NOMO-1 (cell line): Measurements from ENCODE around the gene PPA2.
A peak's percentile ranks its signal among the peaks of the same experiment; 100 is the strongest.

Source experiments
- DNase-seq, 2 experiments: peaks; one replicate each; lab custom pipeline; 2025; ENCODE audit not compliant: unreplicated experiment in 2 of 2; lab: John Stamatoyannopoulos, UW

The PPA2 gene

GRCh38 chr4:105400901-105401677 lies 72.8 kb downstream of the PPA2 start:
- no peak for DNase-seq

DNA sequence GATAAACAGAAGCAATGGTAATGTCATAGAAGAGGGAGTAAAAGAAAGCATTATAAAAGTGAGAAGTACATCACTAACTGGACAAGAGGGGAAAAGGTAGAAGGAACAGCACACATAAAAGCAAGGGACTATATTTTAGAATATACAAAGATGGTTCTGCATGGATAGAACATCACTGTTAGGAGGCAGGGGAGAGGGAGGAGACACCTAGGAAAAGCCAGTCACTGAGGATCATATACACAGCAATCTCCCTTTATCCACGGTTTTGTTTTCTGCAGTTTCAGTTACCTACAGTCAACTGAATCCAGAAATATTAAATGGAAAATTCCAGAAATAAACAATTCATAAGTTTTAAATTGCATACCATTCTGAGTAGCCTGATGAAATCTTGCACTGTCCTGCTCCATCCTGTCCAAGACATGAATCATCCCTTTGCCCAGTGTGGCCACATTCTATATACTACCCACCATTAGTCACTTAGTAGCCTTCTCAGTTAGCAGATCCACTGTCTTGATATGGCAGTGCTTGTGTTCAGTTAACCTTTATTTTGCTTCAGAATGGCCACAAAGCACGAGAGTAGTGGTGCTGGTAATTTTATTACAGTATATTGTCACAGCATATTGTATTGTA lies 74.2 kb downstream of the PPA2 start:
- DNase-seq: no peak

DNA sequence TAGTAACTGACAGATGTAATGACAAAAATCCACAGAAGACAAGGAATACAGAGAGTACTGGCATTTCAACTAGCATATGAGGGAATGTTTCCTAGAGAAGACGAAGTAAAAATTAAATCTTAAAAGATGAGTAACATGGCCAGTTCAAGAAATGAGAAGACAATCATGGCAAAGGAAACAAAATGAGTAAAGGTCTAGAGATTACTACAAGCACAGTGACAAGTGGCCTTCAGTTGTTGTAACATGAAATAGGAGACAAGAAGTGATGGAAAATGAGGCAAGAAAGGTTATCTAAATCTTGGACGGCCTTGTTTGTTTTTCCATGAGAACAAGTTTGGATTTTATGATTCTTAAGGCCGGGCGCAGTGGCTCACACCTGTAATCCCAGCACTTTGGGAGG lies 81.0 kb downstream of the PPA2 start:
- DNase-seq: no peak

- DNase-seq: no peak
Measured at GRCh38 chr4:105389167-105389566, 84.7 kb downstream of the PPA2 start.

- no peak for DNase-seq
Measured at GRCh38 chr4:105387466-105387865, 86.4 kb downstream of the PPA2 start.

GRCh38 chr4:105386012-105386411 lies 87.8 kb downstream of the PPA2 start:
- no peak for DNase-seq

DNA sequence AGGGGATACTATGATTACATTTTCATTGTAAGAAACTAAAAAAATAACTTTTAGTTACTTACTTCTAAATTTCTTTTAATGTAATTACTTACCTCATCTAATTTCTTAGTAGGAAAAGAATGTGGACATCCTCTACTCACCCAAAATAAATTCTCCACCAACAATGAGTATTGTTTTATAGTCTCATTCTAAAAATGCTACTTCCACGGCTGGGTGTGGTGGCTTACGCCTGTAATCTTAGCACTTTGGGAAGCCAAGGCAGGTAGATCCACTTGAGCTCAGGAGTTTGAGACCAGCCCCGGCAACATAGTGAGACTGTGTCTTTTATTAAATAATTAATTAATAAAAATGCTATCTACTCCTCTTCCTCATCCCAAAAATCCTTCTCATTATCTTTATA lies 99.8 kb downstream of the PPA2 start:
- DNase-seq: no peak

- DNase-seq: no peak
Measured at GRCh38 chr4:105373324-105373723, 100.5 kb downstream of the PPA2 start.

DNA sequence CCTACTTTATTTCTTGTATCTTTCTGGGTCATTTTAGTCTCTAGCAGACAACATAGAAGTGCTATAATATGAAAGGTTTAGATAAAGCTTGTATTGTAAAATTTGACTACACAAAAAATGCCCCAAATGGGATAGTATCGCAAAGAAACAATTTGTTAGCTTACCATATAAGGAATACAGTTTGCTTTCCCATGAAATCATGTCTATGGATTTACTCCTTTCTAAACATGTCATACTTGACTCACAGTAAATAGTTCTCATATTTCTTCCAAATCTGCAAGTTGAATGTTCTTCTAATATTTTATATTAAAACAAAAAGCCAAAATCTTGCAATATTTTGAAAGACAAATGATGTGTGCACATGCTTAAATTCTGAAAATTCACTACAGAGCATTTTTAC lies 103.9 kb downstream of the PPA2 start:
- DNase-seq: no peak

DNA sequence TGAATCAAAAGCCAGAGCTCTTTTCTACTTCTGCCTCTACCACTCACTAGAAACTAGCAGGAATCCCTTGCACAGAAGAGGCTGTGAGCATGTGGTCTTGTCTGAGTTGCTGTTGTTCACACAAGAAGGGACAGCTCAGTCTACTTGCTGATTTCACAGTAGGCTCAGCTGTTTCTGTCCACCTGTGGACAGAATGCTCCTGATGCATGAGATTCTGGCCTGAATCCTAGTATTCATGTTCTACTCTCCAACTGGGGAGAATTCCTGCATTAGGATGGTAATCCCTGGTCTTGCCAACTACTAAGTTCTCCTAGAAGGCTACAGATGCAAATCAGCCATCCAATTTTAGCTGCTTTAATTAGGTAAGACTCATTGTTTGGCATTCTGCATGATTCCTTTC lies 112.8 kb downstream of the PPA2 start:
- DNase-seq: no peak

DNA sequence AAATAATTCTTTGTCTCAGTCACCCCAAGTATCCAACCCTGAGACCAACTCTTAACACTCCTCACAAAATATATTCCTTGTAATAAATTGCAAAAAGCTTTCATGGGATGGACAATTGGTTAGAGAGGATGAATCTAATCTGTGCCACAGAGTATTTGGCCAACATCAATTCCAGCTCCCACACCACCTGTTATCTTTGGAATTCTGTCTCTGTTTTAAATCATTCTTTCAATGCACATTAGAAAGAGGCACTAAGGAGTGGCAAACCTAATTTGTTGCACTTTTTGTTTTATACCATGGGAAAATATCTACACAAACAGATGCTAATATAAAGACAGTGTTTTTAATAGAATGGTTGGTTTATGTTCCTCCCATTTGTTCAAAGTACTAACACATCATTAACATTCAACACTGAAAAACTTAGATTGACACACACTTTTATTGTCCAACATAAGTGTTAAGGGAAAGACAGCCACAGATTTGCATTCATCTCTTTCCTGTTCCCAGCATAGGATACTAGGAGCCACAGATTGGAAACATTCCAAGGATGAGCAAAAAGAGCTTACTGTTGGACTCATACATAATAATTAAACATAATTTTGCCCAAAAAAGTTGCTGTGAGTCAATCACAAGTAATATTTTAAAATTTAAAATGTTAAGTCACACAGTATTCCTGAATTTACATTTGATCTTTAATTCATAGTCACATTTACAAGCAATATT lies 116.4 kb downstream of the PPA2 start:
- DNase-seq: no peak

DNA sequence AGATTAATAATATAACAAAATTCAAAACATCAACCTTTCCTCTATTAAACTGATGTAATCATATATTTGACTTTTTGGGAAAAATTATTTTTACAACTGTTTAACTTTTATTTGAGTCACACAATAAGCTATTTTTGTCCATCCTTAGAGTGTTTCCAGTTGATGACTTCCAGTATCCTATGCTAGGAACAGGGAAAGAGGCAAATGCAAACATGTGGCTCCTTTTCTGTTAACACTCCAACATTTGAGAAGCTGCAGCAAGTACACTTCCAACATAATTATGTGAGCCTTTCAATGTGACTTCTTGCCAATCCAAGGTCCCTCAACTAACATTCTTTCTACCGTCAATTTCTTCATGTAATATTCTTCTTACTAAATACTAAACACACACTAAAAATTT lies 117.7 kb downstream of the PPA2 start:
- no peak for DNase-seq

- no peak for DNase-seq
Measured at GRCh38 chr4:105352826-105353225, 121.0 kb downstream of the PPA2 start.

GRCh38 chr4:105351861-105352260 lies 122.0 kb downstream of the PPA2 start:
- DNase-seq: no peak

DNA sequence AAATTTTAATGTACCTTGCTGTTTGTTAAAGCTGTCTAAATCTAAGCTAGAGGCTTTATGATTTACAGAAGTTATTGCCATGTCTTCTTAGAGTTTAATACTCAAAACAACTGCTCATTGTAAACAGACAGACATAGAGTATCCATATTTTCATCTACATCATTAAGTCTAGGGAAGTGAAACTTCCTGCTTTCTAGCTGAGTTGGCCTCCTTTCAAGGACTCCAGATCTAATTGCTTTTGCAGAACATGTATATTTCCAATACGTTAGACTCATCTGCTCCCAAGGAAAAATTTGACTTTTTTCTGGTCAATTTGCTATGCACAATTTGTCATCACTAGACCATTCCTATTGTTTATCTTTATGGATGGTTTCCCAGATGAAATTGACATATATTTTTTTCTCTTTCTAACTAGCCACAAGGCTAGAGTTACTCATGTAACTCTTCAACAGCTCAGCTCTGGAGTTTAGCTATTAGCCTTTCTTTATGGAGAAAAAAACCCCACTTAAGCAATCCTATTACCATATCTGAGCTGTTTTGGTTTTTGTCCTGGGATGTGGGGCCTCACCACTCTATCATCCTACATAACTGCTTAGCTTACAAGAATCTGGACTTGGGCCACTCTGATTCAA lies 122.9 kb downstream of the PPA2 start:
- peak; percentile 29 to 77 for DNase-seq

DNA sequence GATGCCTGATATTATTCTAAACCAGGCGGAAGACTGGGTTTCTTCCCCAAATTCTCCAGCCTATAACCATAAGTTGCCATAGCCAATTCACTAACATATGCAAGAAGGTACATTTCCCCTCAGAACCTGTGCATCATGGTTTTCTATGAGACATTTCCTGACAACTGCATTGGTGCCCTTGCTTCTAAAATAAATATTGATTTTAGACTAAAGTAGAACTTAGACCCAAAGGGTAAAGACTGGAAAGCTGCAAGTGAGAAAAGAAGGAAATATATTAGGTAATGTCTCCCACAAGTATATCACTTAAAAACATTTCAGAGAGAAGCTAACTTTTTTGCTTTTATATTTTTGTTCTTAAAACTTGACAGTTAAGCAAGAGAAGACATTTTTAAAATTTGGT lies 125.1 kb downstream of the PPA2 start:
- DNase-seq: no peak

GRCh38 chr4:105346869-105347268 lies 127.0 kb downstream of the PPA2 start:
- DNase-seq: no peak

- DNase-seq: no peak
Measured at GRCh38 chr4:105345838-105346237, 128.0 kb downstream of the PPA2 start.

DNA sequence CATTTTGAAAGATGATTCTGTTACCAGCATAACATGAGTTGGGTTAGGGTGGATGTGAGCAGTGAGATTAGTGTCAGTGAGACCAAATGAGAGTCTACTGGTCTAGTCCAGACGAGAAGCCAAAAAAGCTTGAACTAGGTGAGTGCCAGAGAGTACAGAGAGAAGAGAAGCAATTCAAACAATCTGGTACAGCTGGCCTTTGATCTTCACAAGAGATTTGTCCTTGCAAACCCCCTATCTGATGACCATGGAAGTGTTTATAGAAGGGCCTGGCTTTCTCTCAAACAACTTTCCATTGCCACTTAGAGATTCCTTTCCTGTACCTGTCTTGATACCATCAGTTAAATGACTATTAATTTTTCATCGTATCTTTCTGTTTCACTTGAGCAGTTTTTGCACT lies 128.5 kb downstream of the PPA2 start:
- DNase-seq: no peak

- DNase-seq: no peak
Measured at GRCh38 chr4:105344141-105344540, 129.7 kb downstream of the PPA2 start.

DNA sequence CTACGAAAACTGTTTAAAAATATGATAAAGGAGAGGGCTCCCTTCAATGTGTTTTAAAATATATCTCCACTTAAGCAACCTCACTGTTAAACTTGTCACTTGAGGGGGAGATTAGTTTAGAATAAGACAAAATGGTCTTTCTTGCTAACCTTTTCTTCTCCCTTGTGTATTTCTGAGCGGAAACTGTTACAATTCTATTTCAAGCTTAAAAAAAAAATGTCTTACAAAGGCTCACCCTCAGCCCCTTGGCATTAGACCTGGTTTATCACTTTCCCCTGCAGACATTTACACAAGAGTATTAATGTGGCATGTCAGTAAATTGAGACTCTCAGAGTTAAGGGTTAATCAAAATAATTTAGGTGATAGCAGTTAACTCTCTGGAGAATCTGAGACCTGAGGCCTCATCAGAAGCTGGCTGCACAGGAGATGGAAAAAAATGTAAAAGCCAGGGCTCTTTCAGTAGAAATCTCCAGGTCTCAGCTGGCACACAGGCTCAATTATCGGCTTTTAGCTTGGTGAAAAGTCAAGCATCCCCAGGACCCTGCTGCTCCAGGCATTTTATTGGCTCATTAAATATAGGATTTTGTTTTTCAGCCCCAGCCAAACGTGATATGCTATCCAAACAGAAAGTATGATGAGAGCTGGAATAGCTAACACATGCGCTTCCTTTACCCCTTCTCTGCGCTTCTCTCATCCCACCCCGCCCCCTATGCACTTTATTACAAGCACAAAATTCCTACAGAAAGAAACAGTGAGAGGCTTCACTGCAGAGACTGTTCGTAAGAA lies 130.5 kb downstream of the PPA2 start:
- no peak for DNase-seq
